ENCODE measurements around the gene TERF2IP. TPM values are rescaled to one million over a fixed set of nuclear protein-coding genes. Genes with fewer than 3 reads are reported as not detected.
A peak's percentile ranks its signal among the peaks of the same experiment; 100 is the strongest.

Gene TERF2IP
- total RNA-seq, 2 donors from 2014 or later = 89.7 to 116 TPM

- TF ChIP-seq POLR2A (IDR thresholded peaks at IDR 0.05) (no peak), CTCF (IDR thresholded peaks at IDR 0.05) (no peak), POLR2AphosphoS5 (IDR thresholded peaks at IDR 0.05) (no peak)
- no peaks in the 10 kb centered on the region for H3K27me3 ChIP-seq (replicated peaks; ENCODE audit: insufficient read depth)
- intact Hi-C loops (cut with DNase I) = no loop called here
- H3K4me1 ChIP-seq (replicated peaks) = no peaks in the 10 kb centered on the region
- no peak for DNase-seq (ENCODE audit: low spot score)
- H3K36me3 ChIP-seq = peaks cover 31 to 45% of the 10 kb centered on the region in 2 donors
- H3K27ac ChIP-seq = no peak overlapping the region
- WGBS = 74% methylated on average over 8 of the region's 8 CpGs
- no peak overlapping the region for H3K4me3 ChIP-seq
- no peaks in the 10 kb centered on the region for H3K9me3 ChIP-seq
Observed at GRCh38 chr16:75632857-75633256, 14.7 kb upstream of the TERF2IP start.

GRCh38 chr16:75635036-75635435 is 12.5 kb upstream of the TERF2IP start:
- peaks cover 20 to 34% of the 10 kb centered on the region in 2 donors for H3K36me3 ChIP-seq
- H3K9me3 ChIP-seq = no peaks in the 10 kb centered on the region
- TF ChIP-seq POLR2AphosphoS5 (IDR thresholded peaks at IDR 0.05) (no peak), CTCF (IDR thresholded peaks at IDR 0.05) (no peak), POLR2A (IDR thresholded peaks at IDR 0.05) (no peak)
- no peak for DNase-seq (ENCODE audit: low spot score)
- no peaks in the 10 kb centered on the region for H3K4me1 ChIP-seq (replicated peaks)
- no peak overlapping the region for H3K4me3 ChIP-seq
- no peaks in the 10 kb centered on the region for H3K27me3 ChIP-seq (replicated peaks; ENCODE audit: insufficient read depth)
- WGBS = 84% methylated on average over 3 of the region's 3 CpGs
- intact Hi-C loops (cut with DNase I) = no loop called here
- H3K27ac ChIP-seq = no peak overlapping the region

GRCh38 chr16:75640598-75640997 is 7.0 kb upstream of the TERF2IP start:
- DNase-seq (ENCODE audit: low spot score) = no peak
- Histone ChIP-seq H3K36me3 (peaks cover 0 to 21% of the 10 kb centered on the region in 2 donors), H3K27me3 (replicated peaks; ENCODE audit: insufficient read depth) (no peaks in the 10 kb centered on the region), H3K4me1 (replicated peaks) (peaks cover 4% of the 10 kb centered on the region), H3K27ac (no peak overlapping the region), H3K4me3 (no peak overlapping the region), H3K9me3 (no peaks in the 10 kb centered on the region)
- intact Hi-C loops (cut with DNase I) = no loop called here
- 71% methylated on average over 6 of the region's 6 CpGs for WGBS
- TF ChIP-seq CTCF (IDR thresholded peaks at IDR 0.05) (no peak), POLR2A (IDR thresholded peaks at IDR 0.05) (no peak), POLR2AphosphoS5 (IDR thresholded peaks at IDR 0.05) (no peak)

- Histone ChIP-seq H3K27me3 (replicated peaks; ENCODE audit: insufficient read depth) (no peaks in the 10 kb centered on the region), H3K4me1 (replicated peaks) (peaks cover 4% of the 10 kb centered on the region), H3K9me3 (no peaks in the 10 kb centered on the region), H3K36me3 (peaks cover 0 to 18% of the 10 kb centered on the region in 2 donors), H3K4me3 (no peak overlapping the region), H3K27ac (no peak overlapping the region)
- no peak for DNase-seq (ENCODE audit: low spot score)
- no peak for TF ChIP-seq POLR2AphosphoS5 (IDR thresholded peaks at IDR 0.05)
- TF ChIP-seq POLR2A (IDR thresholded peaks at IDR 0.05) = no peak
- WGBS = 87% methylated on average over 7 of the region's 7 CpGs
- intact Hi-C loops (cut with DNase I) = loop anchor here (5.0 kb wide), 1 partner anchor 77 kb away; the partner anchor contains the start of gene GABARAPL2
Observed at GRCh38 chr16:75644240-75645012, 3.1 kb upstream of the TERF2IP start.

GRCh38 chr16:75647112-75647491 is 471 bp upstream of the TERF2IP start:
- Histone ChIP-seq H3K36me3 (peaks cover 0 to 7% of the 10 kb centered on the region in 2 donors), H3K27ac (peak overlapping the region; percentile 97 to 99), H3K4me1 (replicated peaks) (peaks cover 13% of the 10 kb centered on the region), H3K27me3 (replicated peaks; ENCODE audit: insufficient read depth) (no peaks in the 10 kb centered on the region), H3K4me3 (peak overlapping the region; percentile 94 to 97), H3K9me3 (no peaks in the 10 kb centered on the region)
- intact Hi-C loops (cut with DNase I) = loop anchor here (5.0 kb wide), 1 partner anchor 80 kb away; the partner anchor contains the start of gene GABARAPL2
- no peak for DNase-seq (ENCODE audit: low spot score)
- no peak for TF ChIP-seq CTCF (IDR thresholded peaks at IDR 0.05)
- no peak for TF ChIP-seq POLR2AphosphoS5 (IDR thresholded peaks at IDR 0.05)
- TF ChIP-seq POLR2A (IDR thresholded peaks at IDR 0.05) = no peak
- under 1% methylated on average over 15 of the region's 18 CpGs for WGBS
